KMS-11 (cell line): Measurements from ENCODE around the gene TTYH1.
"Not testable (repeated sequence)": the region's sequence is repeated elsewhere in the genome, so short reads cannot be mapped to it uniquely, and the experiment has no call there.

Source experiments
- H2AFZ ChIP-seq: fragments of 200-600 bp; sonication (generic); 2 replicates; pipeline ENCODE4 v1.6.1; 2016; ENCODE audit warnings: antibody characterized with exemption, mixed run types, low read depth
- H3K27ac ChIP-seq: fragments of 200-600 bp; sonication (generic); 2 replicates; pipeline ENCODE4 v1.6.1; 2016; ENCODE audit warnings: mild to moderate bottlenecking, mixed run types
- H3K27me3 ChIP-seq: fragments of 200-600 bp; sonication (generic); 2 replicates; pipeline ENCODE4 v1.6.1; 2017; ENCODE audit warnings: mild to moderate bottlenecking, low read depth, mixed run types, moderate library complexity; ENCODE audit not compliant: insufficient read depth
- H3K36me3 ChIP-seq: fragments of 200-600 bp; sonication (generic); 2 replicates; pipeline ENCODE4 v1.6.1; 2017; ENCODE audit warnings: mild to moderate bottlenecking, mixed run types; ENCODE audit not compliant: insufficient read depth
- H3K4me1 ChIP-seq: fragments of 200-600 bp; sonication (generic); 2 replicates; pipeline ENCODE4 v1.6.1; 2016; ENCODE audit warnings: mild to moderate bottlenecking, low read depth, mixed run types; ENCODE audit not compliant: poor library complexity, severe bottlenecking
- H3K4me2 ChIP-seq: fragments of 200-600 bp; sonication (generic); 2 replicates; pipeline ENCODE4 v1.7.0; 2016; ENCODE audit warnings: mild to moderate bottlenecking, mixed run types
- H3K4me3 ChIP-seq: fragments of 200-600 bp; sonication (generic); IDR thresholded peaks from 2 replicates; pipeline ENCODE4 v1.6.1; 2017; ENCODE audit warnings: low read depth, low read length, mixed read lengths; ENCODE audit not compliant: insufficient read depth
- H3K79me2 ChIP-seq: fragments of 200-600 bp; sonication (generic); 2 replicates; pipeline ENCODE4 v1.6.1; 2016; ENCODE audit warnings: low read depth, mixed run types; ENCODE audit not compliant: insufficient read depth
- H3K9ac ChIP-seq: fragments of 200-600 bp; sonication (generic); 2 replicates; pipeline ENCODE4 v1.6.1; 2016; ENCODE audit warnings: mild to moderate bottlenecking, mixed run types
- H4K20me1 ChIP-seq: fragments of 200-600 bp; sonication (generic); 2 replicates; pipeline ENCODE4 v1.6.1; 2016; ENCODE audit warnings: mild to moderate bottlenecking, mixed run types; ENCODE audit not compliant: insufficient read depth
- CTCF ChIP-seq: fragments of 200-600 bp; sonication (generic); conservative IDR thresholded peaks from 2 replicates; pipeline ENCODE4 v1.6.1; 2017; ENCODE audit warnings: low read depth, mild to moderate bottlenecking, antibody characterized with exemption, low read length, moderate library complexity, mixed read lengths

TTYH1 gene

GRCh38 chr19:54380897-54381296, 34.4 kb upstream of the TTYH1 start:
- Histone ChIP-seq H3K36me3 (no peaks in the 10 kb centered on the region), H3K27me3 (no peaks in the 10 kb centered on the region; the same call in 1 of the 2 replicates), H3K79me2 (no peaks in the 10 kb centered on the region), H3K9ac (no peak overlapping the region), H2AFZ (no peak overlapping the region), H3K4me1 (peaks cover 23% of the 10 kb centered on the region), H3K4me2 (no peak overlapping the region), H4K20me1 (no peaks in the 10 kb centered on the region), H3K27ac (no peak overlapping the region), H3K4me3 (no peak overlapping the region)
- TF ChIP-seq CTCF, result no peak

GRCh38 chr19:54382041-54382440, 33.2 kb upstream of the TTYH1 start:
- not testable (repeated sequence) for H3K9ac ChIP-seq, H3K27me3 ChIP-seq

GRCh38 chr19:54383330-54383729, 31.9 kb upstream of the TTYH1 start:
- TF ChIP-seq CTCF, result no peak

More at GRCh38 chr19:54382041-54382440, 33.2 kb upstream of the TTYH1 start:
- H3K4me1 ChIP-seq, result peaks cover 24% of the 10 kb centered on the region
- H3K4me2 ChIP-seq, H3K4me3 ChIP-seq, H3K79me2 ChIP-seq, H2AFZ ChIP-seq, H4K20me1 ChIP-seq, H3K36me3 ChIP-seq, H3K27ac ChIP-seq: not testable (repeated sequence)

GRCh38 chr19:54387991-54388801, 27.1 kb upstream of the TTYH1 start:
- Histone ChIP-seq H3K4me1 (peaks cover 7% of the 10 kb centered on the region), H4K20me1 (no peaks in the 10 kb centered on the region), H3K27ac (peak overlapping the region; percentile 43; the same call in 1 of the 2 replicates), H3K79me2 (no peaks in the 10 kb centered on the region), H3K27me3 (no peaks in the 10 kb centered on the region; the same call in 1 of the 2 replicates), H3K4me3 (no peak overlapping the region), H3K36me3 (no peaks in the 10 kb centered on the region), H3K4me2 (peak overlapping the region; percentile 47), H2AFZ (peak overlapping the region; percentile 48; the same call in 1 of the 2 replicates), H3K9ac (no peak overlapping the region)
- no peak for TF ChIP-seq CTCF

More at GRCh38 chr19:54383330-54383729, 31.9 kb upstream of the TTYH1 start:
- Histone ChIP-seq H2AFZ (no peak overlapping the region), H3K27ac (no peak overlapping the region), H3K4me2 (no peak overlapping the region), H3K79me2 (no peaks in the 10 kb centered on the region), H4K20me1 (no peaks in the 10 kb centered on the region), H3K9ac (no peak overlapping the region), H3K27me3 (no peaks in the 10 kb centered on the region; the same call in 1 of the 2 replicates), H3K36me3 (no peaks in the 10 kb centered on the region), H3K4me1 (peaks cover 18% of the 10 kb centered on the region), H3K4me3 (no peak overlapping the region)

- no peaks in the 10 kb centered on the region for H4K20me1 ChIP-seq
- H3K36me3 ChIP-seq, result no peaks in the 10 kb centered on the region
- peak overlapping the region; percentile 47; the same call in 1 of the 2 replicates for H3K4me2 ChIP-seq
- no peak for TF ChIP-seq CTCF
- H2AFZ ChIP-seq, result 0 out of 2 replicates have a peak overlapping the region, but pooled peaks have one; percentile 48
- H3K79me2 ChIP-seq, result no peaks in the 10 kb centered on the region
- H3K27ac ChIP-seq, result peak overlapping the region; percentile 43; the same call in 1 of the 2 replicates
- peaks cover 4% of the 10 kb centered on the region for H3K4me1 ChIP-seq
- no peaks in the 10 kb centered on the region; the same call in 1 of the 2 replicates for H3K27me3 ChIP-seq
- H3K4me3 ChIP-seq, result no peak overlapping the region
- no peak overlapping the region for H3K9ac ChIP-seq
These were observed 26.5 kb upstream of the TTYH1 start for GRCh38 chr19:54388802-54389139.
